Body of pancreas (tissue), 4 donors: ENCODE measurements around the gene FBXL14. TPM values are rescaled to one million over a fixed set of nuclear protein-coding genes. Genes with fewer than 3 reads are reported as not detected.

Experiments used
- ATAC-seq: fragments of 150-250 bp; one replicate; pipeline ENCODE4 v1.9.1; 2016
- DNase-seq, 4 donors: peaks; one replicate each; pipeline ENCODE4 v3.0.0-alpha.2; 2019
- H3K27ac ChIP-seq, 4 donors: fragments of 200-600 bp; sonication (generic); 1 replicate in 3 of 4; 2 replicates in 1 of 4; pipeline versions ENCODE4 v1.5.1 to v1.6.1; 2016 to 2019; ENCODE audit warnings: mild to moderate bottlenecking in 1 of 4, mixed read lengths in 1 of 4, moderate library complexity in 1 of 4
- H3K27me3 ChIP-seq, 2 donors: fragments of 200-600 bp; sonication (generic); one replicate each; pipeline ENCODE4 v1.6.0; 2016; ENCODE audit warnings: mild to moderate bottlenecking in 1 of 2
- H3K36me3 ChIP-seq, 2 donors: fragments of 200-600 bp; sonication (generic); replicated peaks in 1 of 2; 2 replicates each; pipeline ENCODE4 v1.5.1; 2016; ENCODE audit warnings: low read depth in 2 of 2; ENCODE audit not compliant: insufficient read depth in 1 of 2
- H3K4me1 ChIP-seq: fragments of 200-600 bp; sonication (generic); one replicate; pipeline ENCODE4 v1.6.0; 2016
- H3K4me3 ChIP-seq, 2 donors: fragments of 200-600 bp; sonication (generic); 1 replicate in 1 of 2; 2 replicates in 1 of 2; pipeline ENCODE4 v1.5.1; 2016 to 2019
- H3K9me3 ChIP-seq, 3 donors: fragments of 200-600 bp; sonication (generic); 1 replicate in 2 of 3; 2 replicates in 1 of 3; pipeline ENCODE4 v1.5.1; 2016
- POLR2A ChIP-seq, 3 donors: fragments of 450-650 bp; IDR thresholded peaks; one replicate each; pipeline ENCODE4 v1.6.1; 2016; ENCODE audit warnings: antibody characterized with exemption in 3 of 3, mild to moderate bottlenecking in 2 of 3
- WGBS, 2 donors: methylation state at CpG; one replicate each; pipeline ENCODE4 v1.1.5; 2017; 5-methylcytosine and 5-hydroxymethylcytosine counted together
- intact Hi-C: fragments of 100-400 bp; cut with DNase I; formaldehyde crosslinking; loops from one replicate; pipeline ENCODE4 v1.15.1; 2023
- total RNA-seq, 2 donors: library from RNA; depleted of rRNA; stranded (reverse); fragments of >200 nt; gene quantifications; one replicate each; pipeline ENCODE4 v1.1.0, GENCODE V29; 2016
- TF ChIP-seq, protein P1 (sequence below), 7 experiments: fragments of 450-650 bp in 4 of 7; fragments of 200-600 bp in 3 of 7; sonication (generic) in 3 of 7; IDR thresholded peaks; one replicate each; pipeline ENCODE4 v1.5.1; 2016 to 2019; ENCODE audit warnings: antibody characterized with exemption in 7 of 7

FBXL14 gene, protein sequence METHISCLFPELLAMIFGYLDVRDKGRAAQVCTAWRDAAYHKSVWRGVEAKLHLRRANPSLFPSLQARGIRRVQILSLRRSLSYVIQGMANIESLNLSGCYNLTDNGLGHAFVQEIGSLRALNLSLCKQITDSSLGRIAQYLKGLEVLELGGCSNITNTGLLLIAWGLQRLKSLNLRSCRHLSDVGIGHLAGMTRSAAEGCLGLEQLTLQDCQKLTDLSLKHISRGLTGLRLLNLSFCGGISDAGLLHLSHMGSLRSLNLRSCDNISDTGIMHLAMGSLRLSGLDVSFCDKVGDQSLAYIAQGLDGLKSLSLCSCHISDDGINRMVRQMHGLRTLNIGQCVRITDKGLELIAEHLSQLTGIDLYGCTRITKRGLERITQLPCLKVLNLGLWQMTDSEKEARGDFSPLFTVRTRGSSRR
- 1 to 10 TPM; 4.6 to 9.9 TPM for total RNA-seq

DNA sequence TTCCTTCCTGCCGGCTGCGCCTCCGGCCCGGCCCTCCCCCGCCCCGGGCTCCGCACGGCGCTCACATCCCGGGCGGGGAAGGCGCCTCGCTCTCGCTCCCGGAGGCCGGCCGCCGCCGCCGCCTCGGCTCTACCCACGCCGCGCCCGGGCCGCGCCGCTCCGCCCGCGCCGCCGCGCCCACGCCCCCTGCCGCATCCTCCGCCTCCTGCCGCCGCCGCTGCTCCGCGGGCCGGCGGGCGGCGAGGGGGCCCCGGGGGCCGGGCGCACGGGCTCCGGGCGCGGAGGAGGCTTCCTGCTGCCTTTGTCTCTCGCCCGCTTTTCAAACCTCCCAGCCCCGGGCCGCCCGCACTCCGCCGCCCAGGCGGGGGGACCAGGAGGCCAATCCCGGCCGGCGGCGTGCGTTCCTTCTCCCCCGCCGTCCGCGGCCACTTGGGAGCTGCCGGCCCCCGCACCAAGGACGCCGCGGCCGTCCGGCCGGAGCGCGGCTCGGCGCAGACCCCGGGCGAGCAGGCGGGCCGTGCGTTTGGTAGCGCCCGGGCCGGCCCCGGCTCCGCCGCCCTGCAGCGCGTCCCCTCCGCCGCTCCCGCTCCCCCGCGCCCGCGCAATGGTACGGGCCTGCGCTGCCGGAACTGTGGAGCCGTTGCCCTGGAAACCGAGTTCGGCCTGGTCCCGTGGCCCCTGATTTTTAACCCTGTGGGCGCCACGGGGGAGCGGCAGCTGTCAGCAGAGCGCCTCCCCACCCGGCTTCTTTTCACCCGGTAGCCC, at the start of gene FBXL14:
Gene FBXL14, minus strand, starts transcription at position 321 of the 765 bp plus-strand sequence. CDS start 515 bp downstream, outside the sequence.
- intact Hi-C loops = no loop called here
- peak in 1 of 3 donors; percentile 41 for TF ChIP-seq POLR2A (IDR thresholded peaks at IDR 0.05)
- TF ChIP-seq, protein P1, sequence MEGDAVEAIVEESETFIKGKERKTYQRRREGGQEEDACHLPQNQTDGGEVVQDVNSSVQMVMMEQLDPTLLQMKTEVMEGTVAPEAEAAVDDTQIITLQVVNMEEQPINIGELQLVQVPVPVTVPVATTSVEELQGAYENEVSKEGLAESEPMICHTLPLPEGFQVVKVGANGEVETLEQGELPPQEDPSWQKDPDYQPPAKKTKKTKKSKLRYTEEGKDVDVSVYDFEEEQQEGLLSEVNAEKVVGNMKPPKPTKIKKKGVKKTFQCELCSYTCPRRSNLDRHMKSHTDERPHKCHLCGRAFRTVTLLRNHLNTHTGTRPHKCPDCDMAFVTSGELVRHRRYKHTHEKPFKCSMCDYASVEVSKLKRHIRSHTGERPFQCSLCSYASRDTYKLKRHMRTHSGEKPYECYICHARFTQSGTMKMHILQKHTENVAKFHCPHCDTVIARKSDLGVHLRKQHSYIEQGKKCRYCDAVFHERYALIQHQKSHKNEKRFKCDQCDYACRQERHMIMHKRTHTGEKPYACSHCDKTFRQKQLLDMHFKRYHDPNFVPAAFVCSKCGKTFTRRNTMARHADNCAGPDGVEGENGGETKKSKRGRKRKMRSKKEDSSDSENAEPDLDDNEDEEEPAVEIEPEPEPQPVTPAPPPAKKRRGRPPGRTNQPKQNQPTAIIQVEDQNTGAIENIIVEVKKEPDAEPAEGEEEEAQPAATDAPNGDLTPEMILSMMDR (IDR thresholded peaks at IDR 0.05) = peak in 2 of 7 experiments; percentile 6 to 20
- peak within 1 kb of the TSS; percentile 47 for H3K4me3 ChIP-seq
- H3K36me3 ChIP-seq = no peaks in the 10 kb centered on the region
- 0% methylated on average over 13 to 87 of the region's 115 CpGs for WGBS, 2 donors
- peaks cover 47% of the 10 kb centered on the region for H3K4me1 ChIP-seq
- DNase-seq (peak; percentile 92 to 94 (median 92)), ATAC-seq (peak; percentile 82)
- peak within 1 kb of the TSS; percentile 65 to 96 (median 89) for H3K27ac ChIP-seq
- H3K9me3 ChIP-seq = no peaks in the 10 kb centered on the region
- no peaks in the 10 kb centered on the region for H3K27me3 ChIP-seq

DNA sequence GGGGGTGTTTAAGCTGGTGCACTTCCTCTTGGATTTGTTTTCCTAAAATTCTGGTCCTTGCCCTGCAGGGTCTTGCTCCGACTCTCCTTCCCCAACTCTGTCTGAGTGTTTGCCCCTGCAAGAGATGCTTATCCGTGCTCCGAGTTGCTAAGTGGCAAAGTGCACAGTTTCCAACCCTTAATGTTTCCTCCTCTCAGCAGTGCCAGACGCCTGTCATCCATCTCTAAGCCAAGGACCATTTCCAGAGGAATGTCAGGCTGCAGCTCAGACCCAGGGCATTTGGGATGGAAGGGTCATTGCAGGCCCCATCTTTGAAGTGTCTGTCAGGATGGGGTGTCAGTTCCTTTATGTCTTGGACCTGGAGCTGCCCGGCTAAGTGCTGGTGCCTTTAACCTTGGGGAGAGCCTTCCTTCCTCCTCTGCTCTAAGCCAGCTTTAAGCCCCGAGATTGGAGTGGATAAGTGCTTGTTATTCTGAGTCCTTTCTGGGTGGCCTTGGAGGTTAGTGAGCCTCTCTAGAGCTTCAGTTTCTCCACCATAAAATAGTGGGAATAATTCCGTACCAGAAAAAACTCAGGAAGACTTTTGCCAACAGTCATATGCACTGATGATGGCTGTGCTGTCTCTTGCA, 49.6 kb upstream of the FBXL14 start:
- no peak for TF ChIP-seq POLR2A (IDR thresholded peaks at IDR 0.05)
- TF ChIP-seq, protein P1 (IDR thresholded peaks at IDR 0.05) = no peak
- no peaks in the 10 kb centered on the region for H3K9me3 ChIP-seq
- H3K4me1 ChIP-seq = peaks cover 6% of the 10 kb centered on the region
- intact Hi-C loops = no loop called here
- no peak overlapping the region for H3K27ac ChIP-seq
- WGBS, 2 donors = 44 to 66% methylated on average over 7 of the region's 7 CpGs
- no peaks in the 10 kb centered on the region for H3K27me3 ChIP-seq
- H3K36me3 ChIP-seq = no peaks in the 10 kb centered on the region
- ATAC-seq (no peak), DNase-seq (no peak)
- no peak overlapping the region for H3K4me3 ChIP-seq

DNA sequence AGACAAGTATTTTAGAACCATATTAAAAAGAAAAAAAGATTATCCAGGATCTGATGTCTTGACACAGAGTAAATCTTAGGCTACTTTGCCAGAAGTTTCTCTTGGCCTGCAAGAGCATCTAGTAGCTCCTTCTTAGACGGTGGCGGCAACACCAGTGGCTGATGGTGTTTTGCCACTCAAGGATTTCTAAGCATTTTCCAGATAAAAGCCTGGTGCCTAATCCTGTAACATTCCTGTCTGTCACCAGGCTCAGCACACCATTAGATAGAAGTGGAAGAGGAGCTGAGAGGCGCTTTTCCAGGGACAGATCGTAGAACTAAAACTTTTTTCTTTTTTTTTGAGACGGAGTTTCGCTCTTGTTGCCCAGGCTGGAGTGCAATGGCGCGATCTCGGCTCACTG, 48.7 kb upstream of the FBXL14 start:
- 89% methylated on average over 9 of the region's 9 CpGs for WGBS, 2 donors
- peaks cover 6% of the 10 kb centered on the region for H3K4me1 ChIP-seq
- no peak for DNase-seq

DNA sequence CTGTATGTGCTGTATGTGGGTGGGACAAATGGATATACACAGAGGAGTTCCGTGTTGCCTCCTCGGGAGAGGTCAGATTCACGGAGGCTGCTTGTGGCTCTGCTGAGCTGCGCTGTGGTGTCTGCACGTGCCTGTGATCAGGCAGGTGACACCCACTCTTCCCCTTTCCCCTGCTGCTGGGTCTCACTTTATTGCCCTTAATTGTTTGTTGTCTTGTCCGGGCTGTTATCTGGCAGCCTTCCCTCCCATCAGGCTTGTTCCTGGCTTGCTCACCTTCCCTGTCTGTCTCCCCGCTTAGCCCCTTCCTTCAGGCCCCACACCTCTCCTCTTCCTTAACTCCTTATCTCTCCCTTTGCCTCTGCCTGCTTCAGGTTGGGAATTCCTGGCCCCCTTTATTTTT, 48.1 kb upstream of the FBXL14 start:
- no peak for ATAC-seq
- intact Hi-C loops = no loop called here
- H3K9me3 ChIP-seq = no peaks in the 10 kb centered on the region
- H3K4me1 ChIP-seq = peaks cover 6% of the 10 kb centered on the region
- no peaks in the 10 kb centered on the region for H3K27me3 ChIP-seq
- DNase-seq = no peak
- H3K36me3 ChIP-seq = no peaks in the 10 kb centered on the region
- no peak overlapping the region for H3K27ac ChIP-seq
- 75 to 89% methylated on average over 7 of the region's 7 CpGs for WGBS, 2 donors
- TF ChIP-seq POLR2A (IDR thresholded peaks at IDR 0.05) = no peak
- TF ChIP-seq, protein P1 (IDR thresholded peaks at IDR 0.05) = no peak
- no peak overlapping the region for H3K4me3 ChIP-seq

More for the DNA sequence above, 48.7 kb upstream of the FBXL14 start:
- Histone ChIP-seq H3K9me3 (no peaks in the 10 kb centered on the region), H3K27me3 (no peaks in the 10 kb centered on the region), H3K36me3 (no peaks in the 10 kb centered on the region), H3K4me3 (no peak overlapping the region), H3K27ac (no peak overlapping the region)
- TF ChIP-seq POLR2A (IDR thresholded peaks at IDR 0.05) = no peak
- TF ChIP-seq, protein P1 (IDR thresholded peaks at IDR 0.05) = no peak
- no peak for ATAC-seq
- intact Hi-C loops = no loop called here
